GM18511 (cell line): ENCODE data around the gene NBAS.
"Not testable (repeated sequence)": the region's sequence is repeated elsewhere in the genome, so short reads cannot be mapped to it uniquely, and the experiment has no call there.

Source experiments
- ATAC-seq: cut with Tn5 transposase; IDR thresholded peaks from one replicate; pipeline ENCODE4 v1.9.1; 2021; ENCODE audit warnings: mild to moderate bottlenecking, moderate library complexity; ENCODE audit not compliant: unreplicated experiment

Gene NBAS

GRCh38 chr2:15485949-15486348 is 75.2 kb downstream of the NBAS start:
- no peak for ATAC-seq

GRCh38 chr2:15481000-15481399 is 80.1 kb downstream of the NBAS start:
- ATAC-seq: no peak

- ATAC-seq: no peak
Observed at GRCh38 chr2:15480552-15480951, 80.6 kb downstream of the NBAS start.

- ATAC-seq: no peak
Observed at GRCh38 chr2:15472876-15473275, 88.3 kb downstream of the NBAS start.

- no peak for ATAC-seq
Observed at GRCh38 chr2:15472133-15472532, 89.0 kb downstream of the NBAS start.

GRCh38 chr2:15471606-15472005 is 89.5 kb downstream of the NBAS start:
- ATAC-seq: no peak

GRCh38 chr2:15460112-15460620 is 101.0 kb downstream of the NBAS start:
- no peak for ATAC-seq

GRCh38 chr2:15458277-15458676 is 102.9 kb downstream of the NBAS start:
- no peak for ATAC-seq

- ATAC-seq: no peak
Observed at GRCh38 chr2:15457868-15458267, 103.3 kb downstream of the NBAS start.

- no peak for ATAC-seq
Observed at GRCh38 chr2:15456352-15456751, 104.8 kb downstream of the NBAS start.

GRCh38 chr2:15450808-15451207 is 110.3 kb downstream of the NBAS start:
- no peak for ATAC-seq

GRCh38 chr2:15449556-15450236 is 111.4 kb downstream of the NBAS start:
- ATAC-seq: no peak

GRCh38 chr2:15448250-15448839 is 112.8 kb downstream of the NBAS start:
- no peak for ATAC-seq

- no peak for ATAC-seq
Observed at GRCh38 chr2:15447381-15447780, 113.8 kb downstream of the NBAS start.

GRCh38 chr2:15446961-15447360 is 114.2 kb downstream of the NBAS start:
- ATAC-seq: no peak

- no peak for ATAC-seq
Observed at GRCh38 chr2:15445891-15446562, 115.1 kb downstream of the NBAS start.

- ATAC-seq: not testable (repeated sequence)
Observed at GRCh38 chr2:15439768-15440524, 121.2 kb downstream of the NBAS start.

- not testable (repeated sequence) for ATAC-seq
Observed at GRCh38 chr2:15439366-15439765, 121.8 kb downstream of the NBAS start.

GRCh38 chr2:15436195-15436594 is 124.9 kb downstream of the NBAS start:
- no peak for ATAC-seq

- ATAC-seq: no peak
Observed at GRCh38 chr2:15435474-15435873, 125.7 kb downstream of the NBAS start.

GRCh38 chr2:15432642-15433256 is 128.4 kb downstream of the NBAS start:
- no peak for ATAC-seq
